HEK293 (cell line): ENCODE results near the gene WWTR1.

Experiments used
- CTCF ChIA-PET: fragments of 350-600 bp; formaldehyde crosslinking; extraction: SDS; loops from one replicate; lab custom pipeline; 2021; ENCODE audit warnings: antibody characterized with exemption; lab: Yijun Ruan, JAX
- POLR2A ChIA-PET: fragments of 300-600 bp; formaldehyde crosslinking; extraction: SDS; loops from one replicate; lab custom pipeline; 2020; ENCODE audit warnings: antibody characterized with exemption, inconsistent platforms; lab: Yijun Ruan, JAX
- H3K27ac ChIP-seq: fragments of 200-500 bp; sonication (Bioruptor generic); 2 replicates; pipeline ENCODE4 v1.5.1; 2014; ENCODE audit warnings: low read depth, low read length, control low read depth, inconsistent platforms; ENCODE audit errors: extremely low read depth
- H3K36me3 ChIP-seq, 2 experiments: fragments of 200-500 bp in 1 of 2; sonication (Bioruptor generic) in 1 of 2; 1 replicate in 1 of 2; 2 replicates in 1 of 2; pipeline ENCODE4 v1.5.1; 2014 to 2017; ENCODE audit warnings: inconsistent platforms in 2 of 2, low read length in 2 of 2; ENCODE audit not compliant: control insufficient read depth in 2 of 2, insufficient read depth in 1 of 2
- H3K4me1 ChIP-seq: fragments of 200-500 bp; sonication (Bioruptor generic); 2 replicates; pipeline ENCODE4 v1.5.1; 2014; ENCODE audit warnings: mild to moderate bottlenecking, low read length, inconsistent platforms; ENCODE audit not compliant: control insufficient read depth, insufficient read depth
- H3K4me3 ChIP-seq: 2 replicates; pipeline ENCODE4 v1.5.1; 2011; ENCODE audit warnings: low read depth, mild to moderate bottlenecking, control low read depth, low read length, moderate library complexity
- H3K9me3 ChIP-seq: fragments of 200-500 bp; sonication (Bioruptor generic); 2 replicates; pipeline ENCODE4 v1.5.1; 2014; ENCODE audit warnings: low read depth, low read length, inconsistent platforms; ENCODE audit not compliant: control insufficient read depth, insufficient read depth
- FEZF1 ChIP-seq: fragments of 450-650 bp; formaldehyde crosslinking; IDR thresholded peaks from 2 replicates; pipeline ENCODE4 v1.5.1; 2016; ENCODE audit warnings: missing biosample characterization, missing genetic modification characterization
- IKZF3 ChIP-seq: fragments of 450-650 bp; IDR thresholded peaks from 2 replicates; pipeline ENCODE4 v1.5.0; 2018; ENCODE audit warnings: missing biosample characterization, mild to moderate bottlenecking, missing genetic modification characterization, moderate library complexity
- PRDM2 ChIP-seq: fragments of 450-650 bp; formaldehyde crosslinking; IDR thresholded peaks from 2 replicates; pipeline ENCODE4 v1.5.1; 2016; ENCODE audit warnings: missing biosample characterization, missing genetic modification characterization, borderline replicate concordance
- PRDM6 ChIP-seq: fragments of 450-650 bp; formaldehyde crosslinking; IDR thresholded peaks from 2 replicates; pipeline ENCODE4 v1.5.1; 2017; ENCODE audit warnings: missing biosample characterization, missing genetic modification characterization
- SCRT2 ChIP-seq: fragments of 450-650 bp; formaldehyde crosslinking; IDR thresholded peaks from 2 replicates; pipeline ENCODE4 v1.5.1; 2016; ENCODE audit warnings: missing biosample characterization, missing genetic modification characterization
- SP7 ChIP-seq: fragments of 450-650 bp; formaldehyde crosslinking; IDR thresholded peaks from 2 replicates; pipeline ENCODE4 v1.5.1; 2016; ENCODE audit warnings: missing biosample characterization, missing genetic modification characterization
- TRIM28 ChIP-seq: IDR thresholded peaks from 2 replicates; pipeline ENCODE4 v1.6.1; 2011; ENCODE audit warnings: low read length, control low read depth, borderline replicate concordance
- ZFP41 ChIP-seq: fragments of 450-650 bp; formaldehyde crosslinking; IDR thresholded peaks from 2 replicates; pipeline ENCODE4 v1.5.1; 2016; ENCODE audit warnings: missing biosample characterization, missing genetic modification characterization, borderline replicate concordance
- ZNF138 ChIP-seq: fragments of 450-650 bp; formaldehyde crosslinking; IDR thresholded peaks from 2 replicates; pipeline ENCODE4 v1.5.1; 2016; ENCODE audit warnings: missing biosample characterization, missing genetic modification characterization, borderline replicate concordance
- ZNF211 ChIP-seq: fragments of 450-650 bp; formaldehyde crosslinking; IDR thresholded peaks from 2 replicates; pipeline ENCODE4 v1.5.1; 2016; ENCODE audit warnings: low read depth, missing biosample characterization, missing genetic modification characterization
- ZNF223 ChIP-seq: fragments of 450-650 bp; formaldehyde crosslinking; IDR thresholded peaks from 2 replicates; pipeline ENCODE4 v1.5.1; 2016; ENCODE audit warnings: missing biosample characterization, missing genetic modification characterization
- ZNF26 ChIP-seq: fragments of 450-650 bp; formaldehyde crosslinking; IDR thresholded peaks from 2 replicates; pipeline ENCODE4 v1.5.1; 2016; ENCODE audit warnings: missing biosample characterization, missing genetic modification characterization
- ZNF394 ChIP-seq: fragments of 450-650 bp; formaldehyde crosslinking; IDR thresholded peaks from 2 replicates; pipeline ENCODE4 v1.5.1; 2016; ENCODE audit warnings: missing biosample characterization, missing genetic modification characterization, mild to moderate bottlenecking, moderate library complexity, borderline replicate concordance
- ZNF501 ChIP-seq: fragments of 450-650 bp; formaldehyde crosslinking; IDR thresholded peaks from 2 replicates; pipeline ENCODE4 v1.5.1; 2016; ENCODE audit warnings: missing biosample characterization, missing genetic modification characterization
- ZNF670 ChIP-seq: fragments of 450-650 bp; formaldehyde crosslinking; IDR thresholded peaks from 2 replicates; pipeline ENCODE4 v1.5.1; 2016; ENCODE audit warnings: missing biosample characterization, missing genetic modification characterization, low read depth
- ZNF776 ChIP-seq: fragments of 450-650 bp; formaldehyde crosslinking; IDR thresholded peaks from 2 replicates; pipeline ENCODE4 v1.5.0; 2017; ENCODE audit warnings: missing biosample characterization, missing genetic modification characterization, borderline replicate concordance
- ZNF785 ChIP-seq: fragments of 450-650 bp; formaldehyde crosslinking; IDR thresholded peaks from 2 replicates; pipeline ENCODE4 v1.5.1; 2016; ENCODE audit warnings: missing biosample characterization, missing genetic modification characterization
- ZNF843 ChIP-seq: fragments of 450-650 bp; formaldehyde crosslinking; IDR thresholded peaks from 2 replicates; pipeline ENCODE4 v1.5.1; 2016; ENCODE audit warnings: missing biosample characterization, missing genetic modification characterization

WWTR1 gene

GRCh38 chr3:149650828-149651227 lies 7.0 kb downstream of the WWTR1 start:
- no peak overlapping the region for H3K4me3 ChIP-seq
- no peaks in the 10 kb centered on the region for H3K9me3 ChIP-seq
- no peaks in the 10 kb centered on the region for H3K4me1 ChIP-seq
- POLR2A ChIA-PET, result no interaction called here
- H3K36me3 ChIP-seq, result peaks cover 5 to 51% of the 10 kb centered on the region in 2 experiments; a peak in 2 of 3 replicates
- CTCF ChIA-PET, result no interaction called here
- no peak overlapping the region for H3K27ac ChIP-seq
- TF ChIP-seq SCRT2, result peak; percentile 79
- TF ChIP-seq ZNF26 (tag by site-specific recombination), result no peak
- TF ChIP-seq, all 188 proteins: peak for 1

GRCh38 chr3:149648525-149648924 lies 9.3 kb downstream of the WWTR1 start:
- H3K4me1 ChIP-seq, result peaks cover 2% of the 10 kb centered on the region; the same call in 1 of the 2 replicates
- no peaks in the 10 kb centered on the region for H3K9me3 ChIP-seq
- no peak for TF ChIP-seq SP7 (tag by site-specific recombination)
- ChIA-PET CTCF (interaction anchor here (0.5 to 1.2 kb wide), 2 partner anchors 69 to 136 kb away, joined by 3 read pairs; no protein-coding TSS in a partner anchor), POLR2A (interaction anchor here (1.2 kb wide), 1 partner anchor 10 kb away, joined by 3 read pairs; the partner anchor contains the start of gene WWTR1)
- H3K4me3 ChIP-seq, result no peak overlapping the region
- H3K36me3 ChIP-seq, result peaks cover 5 to 36% of the 10 kb centered on the region in 2 experiments; a peak in 2 of 3 replicates
- no peak overlapping the region for H3K27ac ChIP-seq

DNA sequence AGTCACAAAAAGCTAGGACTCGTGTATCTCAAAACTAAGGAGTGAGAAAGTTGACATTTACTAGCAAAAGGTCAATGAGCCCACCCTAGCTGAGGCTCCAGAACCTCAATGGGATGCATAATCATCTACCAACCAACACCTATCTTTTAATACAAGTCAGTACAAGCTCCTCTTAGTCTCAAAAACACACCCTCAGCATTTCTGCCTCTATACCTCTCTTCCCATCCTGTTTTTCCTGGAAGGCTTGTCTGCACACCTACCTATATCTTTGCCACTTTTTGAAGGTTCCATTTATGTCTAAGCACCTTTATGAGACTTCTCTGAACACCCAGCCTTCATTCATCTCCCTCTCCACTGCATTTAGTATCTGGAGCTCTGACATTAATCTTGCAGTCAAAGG lies 10.0 kb downstream of the WWTR1 start:
- Histone ChIP-seq H3K9me3 (no peaks in the 10 kb centered on the region), H3K4me1 (peaks cover 2% of the 10 kb centered on the region; the same call in 1 of the 2 replicates)
- ChIA-PET CTCF (interaction anchor here (0.6 to 1.2 kb wide), 2 partner anchors 11 to 69 kb away, joined by 3 to 4 read pairs; no protein-coding TSS in a partner anchor), POLR2A (interaction anchor here (0.9 kb wide), 1 partner anchor 8 kb away, joined by 3 read pairs; no protein-coding TSS in a partner anchor)
- TF ChIP-seq PRDM6 (no peak), ZNF670 (tag by site-specific recombination) (no peak)
- TF ChIP-seq, all 188 proteins: peak for 0
- no peak overlapping the region for H3K27ac ChIP-seq
- peaks cover 5 to 29% of the 10 kb centered on the region in 2 experiments; a peak in 2 of 3 replicates for H3K36me3 ChIP-seq
- no peak overlapping the region for H3K4me3 ChIP-seq

DNA sequence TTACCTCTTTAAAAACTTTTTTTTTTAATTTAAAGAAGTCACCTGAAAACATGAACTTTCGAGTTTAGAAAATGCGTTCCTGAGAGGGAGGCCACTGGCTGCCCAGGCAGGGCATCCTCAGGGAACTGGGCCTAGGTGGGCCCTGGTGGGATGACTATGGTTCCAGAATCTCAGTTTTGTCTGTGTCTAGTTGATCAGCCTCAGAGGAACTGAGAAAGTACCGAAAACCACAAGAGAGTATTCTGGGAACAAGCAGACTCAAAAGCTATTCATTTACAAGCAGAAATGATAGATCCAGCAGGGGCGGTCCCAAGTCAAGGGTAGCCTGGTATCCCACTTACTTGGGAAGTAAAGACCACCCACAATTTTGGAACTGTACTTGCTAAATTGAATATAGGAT lies 10.5 kb downstream of the WWTR1 start:
- POLR2A ChIA-PET, result interaction anchor here (0.9 kb wide), 1 partner anchor 9 kb away, joined by 3 read pairs; no protein-coding TSS in a partner anchor
- no peak overlapping the region for H3K4me3 ChIP-seq
- TF ChIP-seq ZNF223 (tag by site-specific recombination), result no peak
- TF ChIP-seq ZFP41, result no peak
- TF ChIP-seq ZNF785, result no peak
- no peak for TF ChIP-seq ZNF394
- no peak for TF ChIP-seq ZNF211 (tag by site-specific recombination)
- TF ChIP-seq ZNF501, result no peak
- no peak for TF ChIP-seq PRDM2 (tag by site-specific recombination)
- no peak for TF ChIP-seq FEZF1 (tag by site-specific recombination)
- TF ChIP-seq ZNF138 (tag by site-specific recombination), result no peak
- no peak for TF ChIP-seq ZNF776 (tag by site-specific recombination)
- no peak for TF ChIP-seq TRIM28
- TF ChIP-seq ZNF843 (tag by site-specific recombination), result no peak
- TF ChIP-seq IKZF3 (tag by site-specific recombination), result no peak
- TF ChIP-seq, all 188 proteins: peak for 0
- Histone ChIP-seq H3K36me3 (peaks cover 5 to 27% of the 10 kb centered on the region in 2 experiments; a peak in 2 of 3 replicates), H3K27ac (no peak overlapping the region), H3K4me1 (peaks cover 2% of the 10 kb centered on the region; the same call in 1 of the 2 replicates), H3K9me3 (no peaks in the 10 kb centered on the region)
- CTCF ChIA-PET, result interaction anchor here (0.6 to 1.2 kb wide), 2 partner anchors 11 to 70 kb away, joined by 3 to 4 read pairs; no protein-coding TSS in a partner anchor
